PC-3 (cell line): ENCODE results near the gene RPAP2. TPM values are rescaled to one million over a fixed set of nuclear protein-coding genes. Genes with fewer than 3 reads are reported as not detected.

Experiments used
- ATAC-seq: fragments of 200-7000 bp; cut with Tn5 transposase; 2 replicates; pipeline ENCODE4 v1.9.1; 2020; ENCODE audit warnings: mild to moderate bottlenecking, moderate library complexity
- BruUV-seq: library from RNA; stranded (reverse); fragments of 400-500 nt; replicated peaks from 2 replicates; lab custom pipeline; 2021; lab: Mats Ljungman, UMichigan
- CTCF ChIA-PET: fragments of 300-600 bp; sonication (Branson Sonifier 250); formaldehyde crosslinking; loops from one replicate; lab custom pipeline; 2022; ENCODE audit warnings: antibody characterized with exemption; lab: Charles Lee
- POLR2A ChIA-PET: fragments of 300-600 bp; sonication (Branson Sonifier 250); formaldehyde crosslinking; loops from one replicate; lab custom pipeline; 2022; ENCODE audit warnings: antibody characterized with exemption; ENCODE audit not compliant: unreplicated experiment; lab: Charles Lee
- DNase-seq: peaks from one replicate; pipeline ENCODE4 v3.0.0-alpha.2; 2015
- H2AFZ ChIP-seq: fragments of 300-600 bp; sonication (generic); 2 replicates; pipeline ENCODE4 v1.6.0; 2016; ENCODE audit warnings: antibody characterized with exemption, low read length
- H3F3A ChIP-seq: fragments of 300-600 bp; sonication (generic); one replicate; pipeline ENCODE4 v1.6.0; 2017; ENCODE audit warnings: antibody characterized with exemption, low read length, control low read depth, mild to moderate bottlenecking; ENCODE audit not compliant: unreplicated experiment
- H3K27ac ChIP-seq: fragments of 300-600 bp; sonication (generic); 2 replicates; pipeline ENCODE4 v1.5.1; 2016; ENCODE audit warnings: mild to moderate bottlenecking, low read length
- H3K27me3 ChIP-seq: fragments of 300-600 bp; sonication (generic); 2 replicates; pipeline ENCODE4 v1.6.1; 2016; ENCODE audit warnings: low read length, mixed read lengths
- H3K36me3 ChIP-seq: fragments of 300-600 bp; sonication (generic); 2 replicates; pipeline ENCODE4 v1.6.1; 2016; ENCODE audit warnings: low read depth, mixed run types, low read length, mixed read lengths
- H3K4me1 ChIP-seq: fragments of 300-600 bp; sonication (generic); 2 replicates; pipeline ENCODE4 v1.5.1; 2016; ENCODE audit warnings: low read length; ENCODE audit not compliant: insufficient read depth
- H3K4me2 ChIP-seq: fragments of 300-600 bp; sonication (generic); 2 replicates; pipeline ENCODE4 v1.6.0; 2016; ENCODE audit warnings: low read length
- H3K4me3 ChIP-seq: fragments of 300-600 bp; sonication (generic); 2 replicates; pipeline ENCODE4 v1.5.1; 2016; ENCODE audit warnings: mild to moderate bottlenecking, low read length, mixed read lengths
- H3K79me2 ChIP-seq: fragments of 300-600 bp; sonication (generic); 2 replicates; pipeline ENCODE4 v1.6.1; 2017; ENCODE audit warnings: low read length, mixed read lengths
- H3K9ac ChIP-seq: fragments of 300-600 bp; sonication (generic); 2 replicates; pipeline ENCODE4 v1.6.0; 2016; ENCODE audit warnings: mild to moderate bottlenecking, low read length
- H3K9me2 ChIP-seq: fragments of 300-600 bp; sonication (generic); replicated peaks from 2 replicates; pipeline ENCODE4 v1.6.1; 2016; ENCODE audit warnings: mixed run types, low read length, mixed read lengths
- H3K9me3 ChIP-seq: fragments of 300-600 bp; sonication (generic); 2 replicates; pipeline ENCODE4 v1.6.1; 2016; ENCODE audit warnings: low read length, mixed read lengths
- H4K20me1 ChIP-seq: fragments of 300-600 bp; sonication (generic); 2 replicates; pipeline ENCODE4 v1.6.1; 2016; ENCODE audit warnings: low read length, mixed read lengths
- CTCF ChIP-seq: fragments of 300-600 bp; sonication (generic); conservative IDR thresholded peaks from 2 replicates; pipeline ENCODE4 v1.5.1; 2017; ENCODE audit warnings: antibody characterized with exemption, low read depth, mild to moderate bottlenecking, low read length
- EZH2 ChIP-seq: fragments of 300-600 bp; sonication (generic); IDR thresholded peaks from one replicate; pipeline ENCODE4 v1.6.1; 2017; ENCODE audit warnings: antibody characterized with exemption, mild to moderate bottlenecking, low read length; ENCODE audit not compliant: unreplicated experiment
- EZH2phosphoT487 ChIP-seq: fragments of 300-600 bp; sonication (generic); IDR thresholded peaks from 2 replicates; pipeline ENCODE4 v1.6.1; 2018; ENCODE audit warnings: mild to moderate bottlenecking, antibody characterized with exemption, low read length, borderline replicate concordance
- intact Hi-C: fragments of 100-400 bp; cut with micrococcal nuclease; formaldehyde crosslinking; loops from 2 replicates; pipeline ENCODE4 v1.9.0; 2023
- total RNA-seq: library from RNA; depleted of rRNA; stranded (reverse); fragments of >200 nt; gene quantifications from 2 replicates; pipeline ENCODE4 v1.2.3, GENCODE V29; 2014

The RPAP2 gene
- total RNA-seq, 1 experiment from 2014 or later = 4.3 TPM

GRCh38 chr1:92343061-92343460 is 44.2 kb downstream of the RPAP2 start:
- Histone ChIP-seq H3K4me3 (no peak overlapping the region), H2AFZ (no peak overlapping the region), H3F3A (no peaks in the 10 kb centered on the region), H3K9ac (no peak overlapping the region), H3K27ac (no peak overlapping the region), H3K9me2 (no peaks in the 10 kb centered on the region), H3K27me3 (no peaks in the 10 kb centered on the region), H4K20me1 (no peaks in the 10 kb centered on the region), H3K4me1 (no peaks in the 10 kb centered on the region), H3K9me3 (no peaks in the 10 kb centered on the region), H3K4me2 (no peak overlapping the region), H3K79me2 (no peaks in the 10 kb centered on the region), H3K36me3 (peaks cover 18% of the 10 kb centered on the region; the same call in 1 of the 2 replicates)
- no TSS peak for BruUV-seq
- CTCF ChIA-PET = no interaction called here
- intact Hi-C loops = no loop called here
- TF ChIP-seq EZH2phosphoT487 (no peak), EZH2 (no peak), CTCF (no peak)
- ATAC-seq (no peak), DNase-seq (no peak)
- POLR2A ChIA-PET = no interaction called here

GRCh38 chr1:92346866-92347640 is 48.2 kb downstream of the RPAP2 start:
- H4K20me1 ChIP-seq = no peaks in the 10 kb centered on the region
- no peaks in the 10 kb centered on the region for H3K79me2 ChIP-seq
- ATAC-seq = no peak
- intact Hi-C loops = no loop called here
- POLR2A ChIA-PET = no interaction called here
- no peak for DNase-seq
- no peaks in the 10 kb centered on the region for H3K9me2 ChIP-seq
- H3K27me3 ChIP-seq = no peaks in the 10 kb centered on the region
- BruUV-seq = no TSS peak
- no peak overlapping the region for H2AFZ ChIP-seq
- no peak for TF ChIP-seq CTCF
- TF ChIP-seq EZH2phosphoT487 = no peak
- no peak for TF ChIP-seq EZH2
- H3K36me3 ChIP-seq = peaks cover 23% of the 10 kb centered on the region; the same call in 1 of the 2 replicates
- H3K27ac ChIP-seq = no peak overlapping the region
- H3K4me2 ChIP-seq = no peak overlapping the region
- no peaks in the 10 kb centered on the region for H3K9me3 ChIP-seq
- no peak overlapping the region for H3K9ac ChIP-seq
- no peaks in the 10 kb centered on the region for H3K4me1 ChIP-seq
- no peak overlapping the region for H3K4me3 ChIP-seq
- no peaks in the 10 kb centered on the region for H3F3A ChIP-seq
- CTCF ChIA-PET = no interaction called here

- H3K36me3 ChIP-seq = peaks cover 10% of the 10 kb centered on the region; the same call in 1 of the 2 replicates
- H3K9ac ChIP-seq = no peak overlapping the region
- no peaks in the 10 kb centered on the region for H3K4me1 ChIP-seq
- POLR2A ChIA-PET = no interaction called here
- H2AFZ ChIP-seq = no peak overlapping the region
- DNase-seq (no peak), ATAC-seq (no peak)
- H3K27ac ChIP-seq = no peak overlapping the region
- intact Hi-C loops = no loop called here
- H3K4me3 ChIP-seq = no peak overlapping the region
- H3K27me3 ChIP-seq = no peaks in the 10 kb centered on the region
- TF ChIP-seq CTCF (no peak), EZH2 (no peak), EZH2phosphoT487 (no peak)
- BruUV-seq = no TSS peak
- no peaks in the 10 kb centered on the region for H3K9me2 ChIP-seq
- no peaks in the 10 kb centered on the region for H3F3A ChIP-seq
- no peaks in the 10 kb centered on the region for H3K9me3 ChIP-seq
- H3K79me2 ChIP-seq = no peaks in the 10 kb centered on the region
- H4K20me1 ChIP-seq = no peaks in the 10 kb centered on the region
- CTCF ChIA-PET = no interaction called here
- no peak overlapping the region for H3K4me2 ChIP-seq
Observed at GRCh38 chr1:92352856-92353255, 54.0 kb downstream of the RPAP2 start.
